Thoracic aorta endothelial cell (primary cell): ENCODE data around the gene MPV17. TPM values are rescaled to one million over a fixed set of nuclear protein-coding genes. Genes with fewer than 3 reads are reported as not detected.

ENCODE experiments used
- total RNA-seq: library from RNA; depleted of rRNA; stranded (reverse); fragments of >200 nt; gene quantifications from 2 replicates; pipeline ENCODE4 v1.2.3, GENCODE V29; 2012

The MPV17 gene, protein sequence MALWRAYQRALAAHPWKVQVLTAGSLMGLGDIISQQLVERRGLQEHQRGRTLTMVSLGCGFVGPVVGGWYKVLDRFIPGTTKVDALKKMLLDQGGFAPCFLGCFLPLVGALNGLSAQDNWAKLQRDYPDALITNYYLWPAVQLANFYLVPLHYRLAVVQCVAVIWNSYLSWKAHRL
- total RNA-seq = 52.3 and 60.1 TPM in 2 replicates

DNA sequence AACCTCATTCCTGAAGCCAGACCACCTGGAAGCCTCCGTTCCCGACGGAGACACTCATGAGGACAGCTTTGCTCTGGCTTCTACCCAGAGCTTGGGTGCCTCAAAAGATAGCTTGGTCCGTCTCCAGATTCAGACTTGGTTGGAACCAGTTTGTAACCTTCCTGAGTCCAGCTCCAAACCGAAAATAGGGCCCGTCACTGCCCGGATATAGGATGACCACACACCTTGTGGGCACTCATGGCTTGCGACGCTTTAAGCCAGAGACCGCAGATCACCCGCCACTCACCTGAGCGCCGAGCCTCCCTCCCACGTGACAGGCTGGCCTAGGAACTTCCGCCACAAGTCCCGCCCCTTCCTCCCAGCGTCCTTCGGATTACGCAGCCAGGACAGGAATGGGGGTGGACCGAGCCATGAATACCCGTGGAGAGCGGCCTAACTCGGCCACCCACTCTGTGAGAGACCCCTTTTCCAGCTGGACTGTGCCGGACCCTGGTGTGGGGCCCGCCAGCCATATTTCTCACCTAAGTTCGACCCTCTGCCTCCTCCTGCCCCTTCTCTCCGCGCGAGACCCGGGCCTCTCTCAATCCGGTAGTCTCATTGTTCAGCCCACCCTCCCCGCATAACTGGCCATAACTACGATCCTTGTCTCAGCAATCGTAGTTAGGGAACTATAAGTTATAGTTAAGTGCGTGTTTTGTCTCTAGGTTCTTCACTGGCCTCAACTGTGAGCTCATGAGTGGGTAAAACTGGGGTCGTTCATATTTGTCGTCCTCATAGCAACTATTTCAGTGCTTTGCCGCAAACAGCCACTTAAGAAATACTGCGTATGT, at the start of gene MPV17:
TSS of gene MPV17 (minus strand) at position 332 of the 830 bp plus-strand sequence. CDS start 580 bp downstream, outside the sequence.

DNA sequence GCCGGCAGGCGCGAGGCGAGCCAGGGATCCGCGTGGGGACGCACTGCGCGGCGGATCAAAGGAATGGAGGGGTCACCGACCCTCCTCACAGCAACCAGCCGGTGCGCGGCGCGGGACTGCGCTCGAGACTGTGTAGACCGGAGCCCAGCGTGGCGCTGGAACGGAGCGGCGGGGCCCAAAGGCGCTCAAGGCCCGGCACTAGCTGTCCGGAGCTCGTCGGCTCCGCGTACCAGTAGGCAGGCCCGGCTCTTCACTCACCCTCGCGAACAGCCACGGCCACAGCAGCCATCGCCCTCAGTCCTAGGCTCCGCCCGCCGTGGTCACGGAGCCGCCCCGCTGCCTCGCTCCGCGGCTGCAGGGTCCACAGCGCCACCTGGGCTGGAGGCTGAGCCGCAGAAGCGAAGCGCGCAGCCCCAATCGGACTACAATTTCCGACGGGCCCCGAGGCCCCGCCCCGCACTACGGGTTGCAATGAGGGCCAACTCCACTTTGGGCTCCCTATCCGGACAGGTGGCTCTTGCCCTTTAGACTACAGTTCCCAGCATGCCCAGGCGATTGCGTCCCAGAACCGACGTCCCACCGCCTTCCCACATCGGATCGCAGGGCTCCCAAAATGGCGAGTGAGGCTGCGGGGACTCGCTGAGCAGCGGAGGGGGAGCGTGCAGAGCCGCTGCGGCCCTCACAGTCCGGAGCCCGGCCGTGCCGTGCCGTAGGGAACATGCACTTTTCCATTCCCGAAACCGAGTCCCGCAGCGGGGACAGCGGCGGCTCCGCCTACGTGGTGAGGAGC, 47.3 kb upstream of the MPV17 start, which contains the start of the genes EIF2B4 and SNX17:
TSS of gene EIF2B4 (minus strand) at position 313 of the 790 bp plus-strand sequence. CDS start at position 289, 24 bp downstream.
TSS of gene SNX17 (plus strand) at position 591 of the 790 bp plus-strand sequence. CDS start at position 719, 128 bp downstream.

DNA sequence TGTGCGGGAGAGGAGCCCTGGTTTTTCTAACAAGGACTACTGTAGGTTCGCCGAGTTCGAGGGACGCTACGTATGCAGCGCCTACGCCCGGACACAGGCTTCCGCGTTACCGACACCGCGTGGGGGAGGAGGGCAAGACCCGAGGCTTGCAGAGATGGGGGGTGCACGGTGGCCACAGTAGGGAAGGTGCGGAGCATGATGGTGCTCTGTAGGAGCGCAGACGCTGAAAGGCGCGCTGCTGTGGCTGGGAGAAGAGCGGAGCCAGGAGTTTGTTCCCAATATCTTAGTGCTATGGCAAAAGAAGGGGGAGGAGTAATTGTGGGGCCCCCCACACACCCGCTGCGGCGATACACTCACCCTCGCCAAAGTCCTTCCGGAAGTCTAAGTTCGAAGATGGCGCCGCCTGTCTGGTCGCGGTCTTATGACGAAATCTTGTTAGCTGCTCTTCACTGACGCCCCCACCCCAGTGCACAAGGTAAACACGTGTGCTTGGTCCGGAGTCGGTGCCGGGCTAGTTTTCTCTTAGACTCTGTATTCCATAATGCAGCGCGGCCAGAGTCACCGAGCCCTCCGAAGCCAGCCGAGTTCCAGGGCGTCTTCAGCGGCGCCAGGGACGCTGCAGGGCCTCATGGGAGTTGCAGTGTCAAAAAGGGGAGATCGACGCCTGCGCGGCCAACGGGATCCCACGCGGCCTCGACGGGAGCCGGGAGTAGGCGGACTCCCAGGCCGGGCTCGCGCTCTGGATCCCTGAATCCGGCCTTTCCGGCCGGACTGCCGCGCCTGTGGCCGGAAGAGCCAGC, 33.7 kb upstream of the MPV17 start, which contains the start of gene GTF3C2:
TSS of gene GTF3C2 (minus strand) at position 383 of the 800 bp plus-strand sequence. CDS start 13,210 bp downstream, outside the sequence.

GRCh38 chr2:27308359-27308881, 14.5 kb downstream of the MPV17 start, which contains the start of gene UCN:
Gene UCN (minus strand): TSS chr2:27308445. CDS start chr2:27307895, 550 bp downstream.

GRCh38 chr2:27281855-27282559, 40.9 kb downstream of the MPV17 start, which contains the start of gene TRIM54:
Gene TRIM54 (plus strand): TSS chr2:27282429. CDS start chr2:27282732, 303 bp downstream.

DNA sequence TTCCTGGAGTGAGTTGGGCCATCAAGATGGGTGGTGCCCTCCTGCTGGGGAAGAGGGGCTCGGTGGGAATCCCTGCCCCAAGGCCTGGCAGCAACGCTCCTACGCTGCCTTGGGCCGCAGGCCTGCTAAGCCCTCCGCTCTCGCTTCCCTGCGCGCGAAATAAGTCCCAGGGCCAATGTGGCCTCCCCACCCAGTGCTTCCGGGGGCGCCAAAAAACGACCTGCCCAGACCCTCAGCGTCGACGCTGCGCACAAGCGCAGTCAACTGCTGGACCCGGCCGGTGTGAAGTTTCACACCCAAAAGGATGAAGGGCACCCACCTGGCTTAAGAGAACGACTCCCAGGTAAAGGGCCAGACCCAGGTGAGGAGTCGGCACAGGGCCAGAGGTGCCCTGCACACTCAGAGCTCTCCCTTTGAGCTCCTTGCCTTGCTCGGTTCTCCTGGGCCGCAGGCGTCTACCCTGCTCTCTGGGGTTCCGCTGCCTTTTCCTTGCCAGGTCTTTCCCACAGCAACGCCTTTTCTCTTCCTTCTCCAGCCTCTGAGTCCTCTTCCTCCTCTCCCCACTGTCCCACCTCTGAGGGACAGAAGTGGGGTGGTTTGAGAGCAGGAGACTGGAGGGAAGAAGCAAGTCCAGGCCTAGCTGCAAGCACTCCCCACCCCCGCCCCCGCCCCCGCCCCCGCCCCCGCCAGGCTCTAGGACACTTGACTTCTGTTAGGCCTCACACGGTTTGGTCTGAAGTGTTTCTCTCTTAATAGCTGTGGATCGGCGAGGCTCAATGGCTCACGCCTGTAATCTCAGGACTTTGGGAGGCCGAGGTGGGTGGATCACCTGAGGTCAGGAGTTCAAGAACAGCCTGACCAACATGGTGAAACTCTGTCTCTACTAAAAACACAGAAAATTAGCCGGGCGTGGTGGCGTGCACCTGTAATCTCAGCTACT, 47.4 kb downstream of the MPV17 start, which contains the start of gene DNAJC5G:
TSS of gene DNAJC5G (plus strand) at position 223 of the 940 bp plus-strand sequence. CDS start 1,296 bp downstream, outside the sequence.

DNA sequence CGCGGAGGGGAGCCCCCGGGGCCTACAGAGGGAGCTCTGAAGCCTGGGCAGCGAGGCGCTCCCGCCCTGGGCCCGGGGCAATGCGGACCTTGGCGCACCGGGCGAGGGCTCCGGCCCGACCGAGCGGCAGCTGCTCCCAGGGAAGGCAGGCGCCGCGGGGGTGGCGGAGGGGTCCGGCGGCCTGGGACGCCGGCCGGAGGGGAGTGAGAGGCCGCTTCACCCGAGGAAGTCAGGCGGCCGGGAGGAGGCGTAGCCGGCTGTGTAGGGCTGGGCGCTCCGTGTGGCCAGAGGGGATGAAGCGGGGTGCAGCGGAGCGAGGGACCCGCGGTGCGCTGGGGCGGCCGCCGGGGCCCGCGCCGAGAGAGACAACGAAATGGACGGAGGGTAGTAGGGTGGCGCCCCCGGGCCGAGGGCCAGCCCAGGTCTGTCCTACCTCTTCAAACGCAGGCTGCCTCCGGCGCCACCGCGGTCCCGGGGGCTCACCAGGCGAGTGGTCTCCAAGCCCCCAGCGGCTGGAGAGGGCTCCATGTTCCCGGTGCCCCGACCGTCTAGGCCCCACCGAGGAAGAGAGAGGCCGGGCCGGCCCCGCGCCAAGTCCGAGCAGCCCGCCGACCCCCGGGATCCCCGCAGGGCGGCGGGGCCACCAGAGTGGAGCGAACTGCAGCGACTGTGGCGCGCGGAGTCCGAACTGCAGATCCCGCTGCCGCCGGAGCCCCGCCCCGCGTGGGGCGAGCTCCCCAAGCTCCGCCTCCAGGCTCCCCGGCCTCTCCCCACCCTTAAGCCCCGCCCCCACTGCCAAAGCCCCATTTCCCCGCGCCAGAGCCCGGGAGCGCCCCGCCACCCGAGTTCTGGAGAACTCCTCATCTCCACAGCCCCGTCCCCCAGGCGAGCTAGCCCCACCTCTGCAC, 60.3 kb downstream of the MPV17 start, which contains the start of gene SLC30A3:
TSS of gene SLC30A3 (minus strand) at position 669 of the 908 bp plus-strand sequence. CDS start at position 528, 141 bp downstream.

Other genes with a start within 250 kb of the MPV17 start
- 7.6 and 9.8 TPM in 2 replicates for gene EMILIN1, start 244.5 kb downstream of the MPV17 start, total RNA-seq
- 2.4 and 3.4 TPM in 2 replicates for gene KHK, start 236.3 kb downstream of the MPV17 start, total RNA-seq
- 1.3 and 3.0 TPM in 2 replicates for gene CGREF1, start 204.0 kb downstream of the MPV17 start, total RNA-seq
- gene ABHD1, start 199.3 kb downstream of the MPV17 start, total RNA-seq = 0.13 TPM in 1 of 2 replicates, not detected in the other
- 38.4 and 42.0 TPM in 2 replicates for gene PREB, start 188.5 kb downstream of the MPV17 start, total RNA-seq
- not detected in 2 replicates for gene PRR30, start 183.7 kb downstream of the MPV17 start, total RNA-seq
- gene TCF23, start 174.1 kb downstream of the MPV17 start, total RNA-seq = not detected in 2 replicates
- 84.8 and 101 TPM in 2 replicates for gene ATRAID, start 111.1 kb downstream of the MPV17 start, total RNA-seq
- 41.8 and 50.3 TPM in 2 replicates for gene SLC5A6, start 110.8 kb downstream of the MPV17 start, total RNA-seq
- 46.7 and 70.7 TPM in 2 replicates for gene CAD, start 105.7 kb downstream of the MPV17 start, total RNA-seq
- gene SLC30A3, start 60.0 kb downstream of the MPV17 start, total RNA-seq = 0.36 TPM in 1 of 2 replicates, not detected in the other
- gene DNAJC5G, start 47.7 kb downstream of the MPV17 start, total RNA-seq = not detected in 2 replicates
- not detected in 2 replicates for gene TRIM54, start 40.7 kb downstream of the MPV17 start, total RNA-seq
- gene UCN, start 14.7 kb downstream of the MPV17 start, total RNA-seq = 0.13 and 0.36 TPM in 2 replicates
- gene GTF3C2, start 33.7 kb upstream of the MPV17 start, total RNA-seq = 45.1 and 51.3 TPM in 2 replicates
- 32.6 and 34.1 TPM in 2 replicates for gene EIF2B4, start 47.2 kb upstream of the MPV17 start, total RNA-seq
- gene SNX17, start 47.5 kb upstream of the MPV17 start, total RNA-seq = 106 and 126 TPM in 2 replicates
- gene ZNF513, start 57.6 kb upstream of the MPV17 start, total RNA-seq = 7.4 and 10.7 TPM in 2 replicates
- 133 and 134 TPM in 2 replicates for gene PPM1G, start 86.5 kb upstream of the MPV17 start, total RNA-seq
- 116 and 119 TPM in 2 replicates for gene NRBP1, start 105.5 kb upstream of the MPV17 start, total RNA-seq
- 0.53 and 0.57 TPM in 2 replicates for gene KRTCAP3, start 119.3 kb upstream of the MPV17 start, total RNA-seq
- gene IFT172, start 166.6 kb upstream of the MPV17 start, total RNA-seq = 25.4 and 25.9 TPM in 2 replicates
- 17.3 and 18.1 TPM in 2 replicates for gene FNDC4, start 172.1 kb upstream of the MPV17 start, total RNA-seq
- 9.2 and 9.6 TPM in 2 replicates for gene GCKR, start 173.7 kb upstream of the MPV17 start, total RNA-seq